HG02642 (cell line): ENCODE data around the gene MOCS3.

Source experiments
- ATAC-seq: cut with Tn5 transposase; IDR thresholded peaks from one replicate; pipeline ENCODE4 v1.9.1; 2021; ENCODE audit warnings: mild to moderate bottlenecking; ENCODE audit not compliant: unreplicated experiment, poor library complexity

MOCS3 gene

DNA sequence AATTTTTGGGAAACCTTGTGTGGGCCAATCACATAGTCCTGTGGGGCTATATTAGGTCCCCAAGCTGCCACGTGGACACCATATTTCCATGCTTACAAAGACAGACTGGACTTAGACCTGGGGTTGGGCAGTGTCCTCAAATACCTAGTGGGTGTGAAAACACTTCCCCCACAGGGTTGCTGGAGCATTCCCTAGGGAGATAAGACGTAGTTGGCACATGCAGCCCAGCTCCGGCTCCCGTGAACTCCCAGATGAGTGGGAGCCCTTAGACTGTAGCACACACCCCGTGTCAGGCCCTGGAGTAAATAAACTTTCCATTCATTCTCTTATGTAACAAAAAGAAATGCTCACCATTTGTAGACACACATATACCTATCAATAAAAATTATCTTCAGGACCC is 50.1 kb downstream of the MOCS3 start:
- ATAC-seq, result no peak

- ATAC-seq, result no peak
Measured at GRCh38 chr20:51009303-51010042, 50.9 kb downstream of the MOCS3 start.

- ATAC-seq, result no peak
Measured at GRCh38 chr20:51010043-51010365, 51.4 kb downstream of the MOCS3 start.

DNA sequence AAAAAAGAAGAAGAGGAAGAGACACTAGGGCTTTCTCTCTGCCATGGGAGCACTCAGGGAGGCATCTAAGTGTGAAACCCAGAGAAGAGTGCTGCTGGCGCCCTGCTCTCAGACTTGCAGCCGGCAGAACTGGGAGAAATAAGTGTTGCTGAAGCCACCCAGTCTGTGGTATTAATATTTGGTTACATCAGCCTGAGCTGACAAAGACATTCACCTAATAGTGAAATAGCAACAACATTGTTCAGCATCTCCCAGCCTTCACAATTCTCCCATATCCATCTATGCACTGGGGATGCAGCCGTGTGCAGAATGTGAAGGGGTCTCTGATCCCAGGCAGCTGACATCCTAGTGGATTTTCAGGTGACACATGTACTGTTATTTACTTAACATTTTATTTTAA is 52.3 kb downstream of the MOCS3 start:
- ATAC-seq, result no peak

DNA sequence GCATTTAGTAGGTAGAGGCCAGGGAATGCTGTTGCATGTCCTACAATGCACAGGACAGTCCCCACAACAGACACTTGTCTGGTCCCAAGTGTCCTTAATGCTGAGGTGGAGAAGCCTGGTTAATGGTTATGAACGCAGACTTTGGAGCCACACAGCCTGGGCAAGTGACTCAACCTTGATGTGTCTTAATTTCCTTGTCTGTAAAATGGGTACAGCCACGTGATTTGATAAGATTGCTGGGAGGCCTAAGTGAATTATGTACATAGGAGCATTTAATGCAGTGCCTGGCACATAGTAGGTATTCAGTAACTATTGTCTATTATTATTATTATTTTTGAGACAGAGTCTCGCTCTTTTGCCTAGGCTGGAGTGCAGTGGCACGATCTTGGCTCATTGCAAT is 52.9 kb downstream of the MOCS3 start:
- no peak for ATAC-seq

DNA sequence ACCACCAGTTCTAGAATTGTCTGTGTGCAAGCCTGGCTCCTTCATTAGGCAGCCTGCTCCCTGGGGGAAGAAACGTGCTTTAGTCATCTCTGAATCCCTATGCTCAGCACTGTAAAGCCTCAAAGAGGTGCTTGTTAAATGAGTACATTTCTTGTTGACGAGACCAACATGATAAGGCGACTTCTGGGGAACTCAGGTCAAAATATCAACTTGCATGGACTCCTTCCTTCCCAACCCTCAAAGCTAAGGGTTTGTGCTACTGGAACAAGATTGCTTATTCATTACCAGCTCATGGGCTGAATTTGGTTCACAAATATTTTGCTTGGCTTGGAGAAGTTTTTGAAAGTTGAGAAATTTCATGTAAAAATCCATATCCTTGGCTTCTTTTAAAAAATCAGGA is 53.7 kb downstream of the MOCS3 start:
- ATAC-seq, result no peak
